NCI-H2171 (cell line): ENCODE data around the gene MAGEC2.

Experiments used
- DNase-seq: peaks from one replicate; lab custom pipeline; 2025; lab: John Stamatoyannopoulos, UW

MAGEC2 gene, protein sequence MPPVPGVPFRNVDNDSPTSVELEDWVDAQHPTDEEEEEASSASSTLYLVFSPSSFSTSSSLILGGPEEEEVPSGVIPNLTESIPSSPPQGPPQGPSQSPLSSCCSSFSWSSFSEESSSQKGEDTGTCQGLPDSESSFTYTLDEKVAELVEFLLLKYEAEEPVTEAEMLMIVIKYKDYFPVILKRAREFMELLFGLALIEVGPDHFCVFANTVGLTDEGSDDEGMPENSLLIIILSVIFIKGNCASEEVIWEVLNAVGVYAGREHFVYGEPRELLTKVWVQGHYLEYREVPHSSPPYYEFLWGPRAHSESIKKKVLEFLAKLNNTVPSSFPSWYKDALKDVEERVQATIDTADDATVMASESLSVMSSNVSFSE

GRCh38 chrX:142204522-142205433 lies at the start of gene MAGEC2:
Gene MAGEC2, minus strand, starts transcription at chrX:142205290. Its CDS starts 1,303 bp downstream, at chrX:142203987.
- no peak for DNase-seq

GRCh38 chrX:142251680-142252079 lies 46.6 kb upstream of the MAGEC2 start:
- DNase-seq: no peak

- DNase-seq: no peak
These were observed 46.1 kb upstream of the MAGEC2 start for GRCh38 chrX:142251202-142251601.

- no peak for DNase-seq
These were observed 45.4 kb upstream of the MAGEC2 start for GRCh38 chrX:142250502-142250901.

DNA sequence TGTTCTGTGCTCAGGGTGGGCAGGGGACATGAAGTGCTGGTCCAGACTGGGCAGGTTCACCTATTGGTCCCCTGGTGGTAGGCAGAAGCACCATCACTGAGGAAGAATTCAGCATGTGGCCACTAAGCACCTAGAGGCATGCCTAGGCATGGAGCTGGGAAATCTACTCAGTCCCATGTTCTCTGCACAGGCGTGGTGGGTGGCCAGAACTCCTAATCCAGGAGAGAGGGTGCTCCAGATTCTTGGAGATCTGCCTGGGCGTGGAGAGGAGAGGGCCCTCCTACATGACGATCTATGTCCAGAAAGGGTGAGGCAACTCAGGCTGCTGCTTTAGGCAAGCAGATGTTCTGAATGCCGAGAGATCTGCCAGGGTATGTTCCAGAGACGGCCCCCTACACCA lies 44.6 kb upstream of the MAGEC2 start:
- DNase-seq: no peak

DNA sequence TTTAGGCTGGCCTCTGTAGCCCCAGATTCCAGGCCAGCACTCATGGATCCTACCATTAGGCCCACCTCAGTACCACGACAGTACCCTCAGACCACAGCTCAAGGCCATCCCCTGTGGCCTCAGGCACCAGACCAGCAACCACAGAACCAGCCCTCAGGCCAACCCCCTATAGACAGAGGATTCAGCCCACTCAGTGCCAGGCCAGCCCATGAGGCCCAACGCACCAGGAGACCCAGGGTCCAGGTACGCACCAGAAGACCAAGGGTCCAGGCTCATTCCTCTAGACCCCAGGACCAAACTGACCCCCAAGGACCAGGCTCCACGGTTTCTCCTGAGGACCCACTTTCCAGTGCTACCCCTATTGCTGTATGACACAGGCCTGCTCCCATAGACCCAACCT lies 39.5 kb upstream of the MAGEC2 start:
- no peak for DNase-seq

- no peak for DNase-seq
These were observed 33.4 kb upstream of the MAGEC2 start for GRCh38 chrX:142238536-142238935.

DNA sequence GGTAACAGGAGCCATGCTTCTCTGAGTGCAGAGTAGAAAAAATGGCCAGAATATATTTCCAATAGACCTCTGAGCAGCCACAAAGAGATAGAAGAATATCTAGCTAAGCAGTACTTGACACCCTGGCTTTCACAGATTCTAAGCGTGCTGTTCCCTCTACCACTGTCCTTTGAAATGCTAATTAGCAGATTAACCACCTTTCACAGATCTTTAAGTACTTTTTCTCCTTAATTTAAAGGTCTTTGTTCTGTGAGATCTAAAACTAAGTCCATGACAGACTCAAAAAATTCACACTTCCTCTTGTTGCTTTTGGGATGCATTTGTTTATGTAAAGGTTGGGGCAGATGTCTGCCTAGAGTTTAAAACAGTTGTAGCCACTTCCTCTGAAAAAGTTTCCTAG lies 28.3 kb upstream of the MAGEC2 start:
- no peak for DNase-seq

- DNase-seq: no peak
These were observed 9.0 kb upstream of the MAGEC2 start for GRCh38 chrX:142214081-142214480.

- DNase-seq: no peak
These were observed 4.0 kb downstream of the MAGEC2 start for GRCh38 chrX:142201113-142201512.

- no peak for DNase-seq
These were observed 19.0 kb downstream of the MAGEC2 start for GRCh38 chrX:142186103-142186502.

GRCh38 chrX:142184756-142185602 lies 20.1 kb downstream of the MAGEC2 start:
- DNase-seq: no peak

GRCh38 chrX:142156567-142156966 lies 48.5 kb downstream of the MAGEC2 start:
- no peak for DNase-seq
